Suppressor macrophage (primary cell): ENCODE data around the gene SHMT2.

Experiments used
- DNase-seq, 4 experiments: peaks; one replicate each; pipeline ENCODE4 v3.0.0-alpha.2; 2020 to 2022

SHMT2 gene

GRCh38 chr12:57227315-57228115, 2.0 kb upstream of the SHMT2 start:
- DNase-seq = no peak

DNA sequence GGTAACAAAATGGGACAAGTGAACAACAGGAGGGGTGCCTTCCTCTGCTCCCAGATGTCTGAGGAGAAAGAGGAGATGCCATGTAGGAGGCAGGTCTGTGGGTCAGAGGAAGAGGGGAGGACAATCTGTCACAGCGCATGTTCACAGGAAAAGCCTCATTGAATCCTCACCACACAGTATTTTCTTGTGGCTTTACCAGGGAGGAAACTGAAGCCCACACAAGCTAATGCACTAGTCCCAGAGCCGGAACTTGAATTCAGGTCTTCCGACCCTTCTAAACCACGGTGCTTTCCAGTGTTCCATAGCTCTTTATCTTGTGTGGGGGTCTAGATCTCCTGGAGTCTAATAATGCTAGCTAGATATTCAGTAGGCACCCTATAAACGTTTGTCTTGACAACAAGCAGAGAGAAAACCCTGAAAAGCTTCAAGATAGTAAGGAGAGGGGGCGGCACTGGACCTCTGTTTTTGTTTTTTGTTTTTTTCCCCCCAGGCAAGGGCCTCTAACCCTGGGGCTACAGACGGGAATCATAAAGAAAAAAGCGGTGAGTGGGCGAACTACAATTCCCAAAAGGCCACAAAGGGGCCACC, 371 bp upstream of the SHMT2 start:
- DNase-seq = peak; percentile 47 to 72 (median 62)

GRCh38 chr12:57230381-57231155, 1.1 kb downstream of the SHMT2 start:
- DNase-seq = peak in 1 of 4 experiments; percentile 6

DNA sequence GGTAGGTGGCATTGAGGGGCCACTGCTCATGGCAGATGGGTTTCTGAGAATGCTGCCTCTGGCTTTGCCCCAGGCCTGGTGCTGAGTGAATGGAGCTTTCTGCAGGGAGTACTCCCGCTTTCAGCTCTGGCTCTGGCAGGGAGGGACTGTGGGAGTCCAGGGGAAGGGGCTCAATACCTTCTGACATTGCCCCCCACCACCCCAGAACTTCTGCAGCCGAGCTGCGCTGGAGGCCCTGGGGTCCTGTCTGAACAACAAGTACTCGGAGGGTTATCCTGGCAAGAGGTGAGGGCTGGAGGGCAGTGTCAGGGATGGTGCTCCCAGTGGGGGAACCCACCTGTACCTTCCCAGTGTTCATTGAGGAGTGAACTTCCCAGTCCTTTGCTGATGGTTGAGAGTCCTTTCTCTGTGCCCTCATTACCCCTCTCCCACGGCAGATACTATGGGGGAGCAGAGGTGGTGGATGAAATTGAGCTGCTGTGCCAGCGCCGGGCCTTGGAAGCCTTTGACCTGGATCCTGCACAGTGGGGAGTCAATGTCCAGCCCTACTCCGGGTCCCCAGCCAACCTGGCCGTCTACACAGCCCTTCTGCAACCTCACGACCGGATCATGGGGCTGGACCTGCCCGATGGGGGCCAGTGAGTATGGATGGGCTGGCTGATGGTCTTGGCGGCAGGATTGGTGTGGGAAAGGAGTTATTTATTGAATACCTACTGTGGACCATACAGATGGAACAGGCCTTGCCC, 1.9 kb downstream of the SHMT2 start:
- DNase-seq = no peak

GRCh38 chr12:57232156-57232756, 2.7 kb downstream of the SHMT2 start:
- no peak for DNase-seq

- DNase-seq = peak; percentile 58 to 81 (median 80)
These were observed 4.1 kb downstream of the SHMT2 start for GRCh38 chr12:57233357-57234232.

GRCh38 chr12:57234233-57234570, 4.7 kb downstream of the SHMT2 start:
- no peak for DNase-seq

DNA sequence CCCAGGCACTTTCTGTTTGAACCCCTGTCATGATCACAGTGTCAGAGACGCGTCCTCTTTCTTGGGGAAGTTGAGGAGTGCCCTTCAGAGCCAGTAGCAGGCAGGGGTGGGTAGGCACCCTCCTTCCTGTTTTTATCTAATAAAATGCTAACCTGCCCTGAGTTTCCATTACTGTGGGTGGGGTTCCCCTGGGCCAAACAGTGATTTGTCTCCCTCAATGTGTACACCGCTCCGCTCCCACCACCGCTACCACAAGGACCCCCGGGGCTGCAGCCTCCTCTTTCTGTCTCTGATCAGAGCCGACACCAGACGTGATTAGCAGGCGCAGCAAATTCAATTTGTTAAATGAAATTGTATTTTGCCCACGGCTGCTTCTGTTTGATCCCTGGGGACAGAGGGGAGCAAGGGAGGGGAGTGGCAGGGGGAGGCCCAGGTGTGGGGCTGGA, 5.1 kb downstream of the SHMT2 start:
- DNase-seq = peak; percentile 68 to 80 (median 80)

- no peak for DNase-seq
These were observed 5.7 kb downstream of the SHMT2 start for GRCh38 chr12:57235017-57235727.

GRCh38 chr12:57235728-57236131, 6.2 kb downstream of the SHMT2 start:
- DNase-seq = no peak

DNA sequence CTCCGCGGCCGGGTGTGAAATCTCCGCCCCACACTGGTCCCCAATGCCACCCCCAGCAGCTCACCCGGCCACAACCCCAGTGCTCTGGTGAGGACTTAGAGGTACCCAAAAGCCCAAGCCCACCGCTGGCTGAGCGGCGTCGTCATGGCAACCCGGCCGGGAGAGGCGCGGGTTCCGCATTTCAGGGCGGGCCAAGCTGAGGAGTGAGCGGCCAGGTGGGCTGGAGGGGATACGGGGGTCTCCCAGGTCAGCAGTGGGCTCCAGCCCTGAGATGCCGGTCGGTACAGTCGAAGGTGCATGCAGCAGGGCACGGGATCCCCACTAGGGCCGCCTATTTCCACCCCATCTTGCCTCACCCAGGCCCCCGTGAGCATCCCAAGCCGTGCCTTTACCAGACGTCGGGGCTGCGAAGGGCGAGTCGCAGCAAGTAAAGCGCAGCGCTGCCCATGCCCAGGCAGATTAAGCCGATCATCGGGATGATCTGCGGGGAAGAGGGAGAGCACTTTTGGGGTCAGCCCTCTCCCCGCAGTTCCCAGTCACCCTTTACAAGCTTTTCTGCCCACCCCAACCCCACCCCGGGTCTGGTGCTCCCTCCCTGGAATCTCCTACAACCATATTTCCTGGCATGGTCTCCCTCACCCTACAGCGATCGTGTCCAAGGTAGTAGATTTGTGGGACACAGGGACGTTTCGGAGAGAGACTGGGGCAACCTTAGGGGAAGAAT, 6.9 kb downstream of the SHMT2 start:
- no peak for DNase-seq

DNA sequence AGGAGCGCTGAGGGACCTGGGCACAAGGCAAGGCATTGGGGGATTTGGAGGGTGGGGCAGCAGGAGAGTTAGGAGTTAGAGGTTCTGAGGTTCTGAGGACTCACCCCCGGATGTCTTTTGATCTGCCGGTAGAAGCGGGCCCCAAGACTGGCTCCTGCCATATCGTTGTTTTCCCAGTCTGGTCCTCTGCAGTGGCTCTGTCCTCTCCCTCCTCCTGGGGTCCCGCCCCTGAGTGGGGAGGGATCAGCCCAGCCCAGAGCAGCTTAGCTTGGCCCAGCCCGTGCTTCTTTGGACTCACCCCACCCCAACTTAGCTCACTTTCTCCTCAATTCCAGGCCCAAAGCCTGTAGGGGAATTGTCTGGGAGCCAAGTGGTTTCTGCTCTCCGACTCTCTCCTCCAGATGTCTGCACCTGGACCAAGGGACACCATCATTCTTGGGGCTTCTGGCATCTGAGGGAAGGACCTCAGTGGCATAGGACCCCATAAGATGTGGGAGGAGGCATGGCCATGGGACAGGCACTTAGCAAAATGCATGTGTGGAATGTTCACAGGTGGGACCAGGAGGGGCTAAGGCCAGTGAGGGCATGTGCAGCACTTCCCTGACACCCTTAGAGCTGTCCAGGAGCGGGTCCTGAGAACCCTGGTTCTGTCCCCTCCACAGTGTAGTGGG, 7.5 kb downstream of the SHMT2 start:
- DNase-seq = no peak

- DNase-seq = no peak
These were observed 8.1 kb downstream of the SHMT2 start for GRCh38 chr12:57237596-57237931.

- no peak for DNase-seq
These were observed 8.7 kb downstream of the SHMT2 start for GRCh38 chr12:57237932-57238853.

- DNase-seq = peak; percentile 89 to 96 (median 95)
These were observed 9.5 kb downstream of the SHMT2 start for GRCh38 chr12:57238854-57239554.

DNA sequence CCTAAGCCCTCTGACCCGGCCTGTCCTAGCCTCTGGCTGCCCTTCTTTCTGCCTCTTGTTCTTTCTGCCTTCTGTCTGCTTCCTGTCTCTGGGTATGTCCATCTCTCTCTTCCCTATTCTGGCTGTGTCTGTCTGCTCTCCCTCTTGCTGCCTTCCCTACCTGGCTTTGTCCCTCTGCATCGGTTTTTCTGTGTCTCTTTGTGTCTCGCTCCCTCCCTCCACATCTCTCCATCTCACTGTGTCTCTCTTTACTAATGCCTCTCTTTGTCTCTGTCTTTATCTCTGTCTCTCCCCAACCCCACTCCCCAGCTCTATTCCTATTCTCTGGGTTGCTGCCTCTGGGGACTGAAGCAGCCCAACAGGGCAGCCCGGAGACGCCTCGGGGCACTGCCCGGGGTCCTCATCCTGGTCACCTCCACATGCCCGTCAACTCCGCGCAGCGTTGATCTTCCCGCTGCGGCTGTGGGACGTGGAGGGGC, 10.1 kb downstream of the SHMT2 start:
- DNase-seq = no peak
